Brain microvascular endothelial cell (primary cell): Measurements from ENCODE around the gene GNG11.
A peak's percentile ranks its signal among the peaks of the same experiment; 100 is the strongest.

ENCODE experiments used
- DNase-seq: peaks from one replicate; pipeline ENCODE4 v3.0.0-alpha.2; 2020
- H3K27ac ChIP-seq: fragments of 250-450 bp; sonication (Bioruptor Pico); 2 replicates; pipeline ENCODE4 v1.5.1; 2020; ENCODE audit warnings: mild to moderate bottlenecking, moderate library complexity
- H3K27me3 ChIP-seq: fragments of 250-450 bp; sonication (Bioruptor Pico); replicated peaks from 2 replicates; pipeline ENCODE4 v1.5.1; 2020; ENCODE audit warnings: mild to moderate bottlenecking
- H3K36me3 ChIP-seq: fragments of 250-450 bp; sonication (Bioruptor Pico); replicated peaks from 2 replicates; pipeline ENCODE4 v1.5.1; 2020; ENCODE audit warnings: mild to moderate bottlenecking
- H3K4me3 ChIP-seq: 2 replicates; pipeline ENCODE4 v1.5.1; 2011; ENCODE audit warnings: low read depth, mild to moderate bottlenecking, control low read depth, low read length, moderate library complexity
- in situ Hi-C: cut with HindIII; loops from 2 replicates; pipeline ENCODE4 v1.10.0; 2017; ENCODE audit warnings: low sequenced_read_pairs, low pct_ligation_motif_present
- TF ChIP-seq, protein P1 (sequence below): IDR thresholded peaks from 2 replicates; pipeline ENCODE4 v1.5.1; 2011; ENCODE audit warnings: low read depth, mild to moderate bottlenecking, moderate library complexity, low read length, control low read depth, inconsistent platforms; ENCODE audit errors: missing control alignments

Gene GNG11

GRCh38 chr7:93883078-93883916, 38.2 kb upstream of the GNG11 start:
- Histone ChIP-seq H3K4me3 (no peak overlapping the region), H3K36me3 (no peaks in the 10 kb centered on the region), H3K27ac (peak overlapping the region; percentile 6), H3K27me3 (no peaks in the 10 kb centered on the region)
- in situ Hi-C loops: no loop called here
- peak; percentile 29 for DNase-seq
- TF ChIP-seq, protein P1, sequence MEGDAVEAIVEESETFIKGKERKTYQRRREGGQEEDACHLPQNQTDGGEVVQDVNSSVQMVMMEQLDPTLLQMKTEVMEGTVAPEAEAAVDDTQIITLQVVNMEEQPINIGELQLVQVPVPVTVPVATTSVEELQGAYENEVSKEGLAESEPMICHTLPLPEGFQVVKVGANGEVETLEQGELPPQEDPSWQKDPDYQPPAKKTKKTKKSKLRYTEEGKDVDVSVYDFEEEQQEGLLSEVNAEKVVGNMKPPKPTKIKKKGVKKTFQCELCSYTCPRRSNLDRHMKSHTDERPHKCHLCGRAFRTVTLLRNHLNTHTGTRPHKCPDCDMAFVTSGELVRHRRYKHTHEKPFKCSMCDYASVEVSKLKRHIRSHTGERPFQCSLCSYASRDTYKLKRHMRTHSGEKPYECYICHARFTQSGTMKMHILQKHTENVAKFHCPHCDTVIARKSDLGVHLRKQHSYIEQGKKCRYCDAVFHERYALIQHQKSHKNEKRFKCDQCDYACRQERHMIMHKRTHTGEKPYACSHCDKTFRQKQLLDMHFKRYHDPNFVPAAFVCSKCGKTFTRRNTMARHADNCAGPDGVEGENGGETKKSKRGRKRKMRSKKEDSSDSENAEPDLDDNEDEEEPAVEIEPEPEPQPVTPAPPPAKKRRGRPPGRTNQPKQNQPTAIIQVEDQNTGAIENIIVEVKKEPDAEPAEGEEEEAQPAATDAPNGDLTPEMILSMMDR: no peak

DNA sequence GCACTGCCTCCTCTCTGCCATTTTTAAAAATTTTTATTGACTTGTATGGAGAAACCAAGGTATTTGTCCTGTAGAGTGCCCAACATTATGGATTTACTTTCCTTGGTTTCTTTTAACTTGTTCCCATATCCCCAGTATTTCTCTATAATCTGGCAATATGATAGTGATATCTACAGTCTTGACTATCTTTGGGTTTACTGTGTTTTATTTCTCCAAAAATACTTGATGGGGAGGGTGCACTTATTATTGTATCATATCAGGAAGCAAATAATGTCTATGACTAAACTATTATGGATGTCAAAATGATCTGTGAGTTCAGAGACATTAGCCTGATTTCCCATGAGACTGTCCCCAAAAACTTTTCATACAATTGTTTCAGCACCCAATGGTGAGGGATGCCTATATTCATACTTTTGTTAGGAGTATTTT, 37.6 kb upstream of the GNG11 start:
- H3K27ac ChIP-seq: no peak overlapping the region
- peak; percentile 21 for DNase-seq
- no peaks in the 10 kb centered on the region for H3K36me3 ChIP-seq
- H3K27me3 ChIP-seq: no peaks in the 10 kb centered on the region
- TF ChIP-seq, protein P1: no peak
- in situ Hi-C loops: no loop called here
- H3K4me3 ChIP-seq: no peak overlapping the region

- no peak overlapping the region for H3K27ac ChIP-seq
- H3K36me3 ChIP-seq: no peaks in the 10 kb centered on the region
- no peaks in the 10 kb centered on the region for H3K27me3 ChIP-seq
- in situ Hi-C loops: no loop called here
- DNase-seq: no peak
- TF ChIP-seq, protein P1: no peak
- H3K4me3 ChIP-seq: no peak overlapping the region
Measured at GRCh38 chr7:93884541-93884940, 37.0 kb upstream of the GNG11 start.

- DNase-seq: peak; percentile 58
- peak overlapping the region; percentile 79 for H3K4me3 ChIP-seq
- no peaks in the 10 kb centered on the region for H3K27me3 ChIP-seq
- in situ Hi-C loops: no loop called here
- peak overlapping the region; percentile 73 for H3K27ac ChIP-seq
- TF ChIP-seq, protein P1: no peak
- no peaks in the 10 kb centered on the region for H3K36me3 ChIP-seq
Measured at GRCh38 chr7:93889261-93889660, 32.3 kb upstream of the GNG11 start.

GRCh38 chr7:93890041-93890463, 31.5 kb upstream of the GNG11 start:
- DNase-seq: peak; percentile 46
- in situ Hi-C loops: no loop called here
- Histone ChIP-seq H3K27ac (peak overlapping the region; percentile 73), H3K36me3 (no peaks in the 10 kb centered on the region), H3K4me3 (peak overlapping the region; percentile 79), H3K27me3 (no peaks in the 10 kb centered on the region)
- TF ChIP-seq, protein P1: peak; percentile 22
